Glutamatergic neuron (in vitro differentiated cells): ENCODE measurements around the gene CBLC. TPM values are rescaled to one million over a fixed set of nuclear protein-coding genes. Genes with fewer than 3 reads are reported as not detected.
"Not testable (repeated sequence)": the region's sequence is repeated elsewhere in the genome, so short reads cannot be mapped to it uniquely, and the experiment has no call there.

Source experiments
- DNase-seq: peaks from one replicate; pipeline ENCODE4 v3.0.0; 2022
- H3K27ac Mint-ChIP-seq: one replicate; pipeline ENCODE4 v1.8.0; 2020; ENCODE audit warnings: mild to moderate bottlenecking, mixed read lengths, inconsistent platforms; ENCODE audit not compliant: unreplicated experiment
- H3K27me3 Mint-ChIP-seq: one replicate; pipeline ENCODE4 v1.8.0; 2020; ENCODE audit warnings: mild to moderate bottlenecking, moderate library complexity, mixed read lengths, inconsistent platforms; ENCODE audit not compliant: unreplicated experiment
- H3K36me3 Mint-ChIP-seq: one replicate; pipeline ENCODE4 v1.8.0; 2020; ENCODE audit warnings: mild to moderate bottlenecking, mixed read lengths, inconsistent platforms; ENCODE audit not compliant: unreplicated experiment
- H3K4me1 Mint-ChIP-seq: one replicate; pipeline ENCODE4 v1.8.0; 2020; ENCODE audit warnings: mild to moderate bottlenecking, low read depth, mixed read lengths, inconsistent platforms; ENCODE audit not compliant: unreplicated experiment
- H3K4me3 Mint-ChIP-seq: one replicate; pipeline ENCODE4 v1.8.0; 2020; ENCODE audit warnings: mild to moderate bottlenecking, mixed read lengths, inconsistent platforms; ENCODE audit not compliant: unreplicated experiment
- H3K9me3 Mint-ChIP-seq: one replicate; pipeline ENCODE4 v1.8.0; 2020; ENCODE audit warnings: mild to moderate bottlenecking, moderate library complexity, mixed read lengths, inconsistent platforms; ENCODE audit not compliant: unreplicated experiment
- total RNA-seq: library from RNA; stranded (reverse); fragmentation: NEBNext Ultra II Directional; extraction: Animal tissue kit (Norgen Biotek cat#: 25700); gene quantifications from one replicate; pipeline ENCODE4 v1.2.1, GENCODE V29; 2021; ENCODE audit not compliant: unreplicated experiment
- TF ChIP-seq, protein P1 (sequence below): fragments of 200-600 bp; sonication (generic); IDR thresholded peaks from one replicate; pipeline ENCODE4 v1.5.0; 2021; ENCODE audit not compliant: partially characterized antibody, unreplicated experiment

The CBLC gene
- total RNA-seq, 1 donor from 2014 or later, result not detected

DNA sequence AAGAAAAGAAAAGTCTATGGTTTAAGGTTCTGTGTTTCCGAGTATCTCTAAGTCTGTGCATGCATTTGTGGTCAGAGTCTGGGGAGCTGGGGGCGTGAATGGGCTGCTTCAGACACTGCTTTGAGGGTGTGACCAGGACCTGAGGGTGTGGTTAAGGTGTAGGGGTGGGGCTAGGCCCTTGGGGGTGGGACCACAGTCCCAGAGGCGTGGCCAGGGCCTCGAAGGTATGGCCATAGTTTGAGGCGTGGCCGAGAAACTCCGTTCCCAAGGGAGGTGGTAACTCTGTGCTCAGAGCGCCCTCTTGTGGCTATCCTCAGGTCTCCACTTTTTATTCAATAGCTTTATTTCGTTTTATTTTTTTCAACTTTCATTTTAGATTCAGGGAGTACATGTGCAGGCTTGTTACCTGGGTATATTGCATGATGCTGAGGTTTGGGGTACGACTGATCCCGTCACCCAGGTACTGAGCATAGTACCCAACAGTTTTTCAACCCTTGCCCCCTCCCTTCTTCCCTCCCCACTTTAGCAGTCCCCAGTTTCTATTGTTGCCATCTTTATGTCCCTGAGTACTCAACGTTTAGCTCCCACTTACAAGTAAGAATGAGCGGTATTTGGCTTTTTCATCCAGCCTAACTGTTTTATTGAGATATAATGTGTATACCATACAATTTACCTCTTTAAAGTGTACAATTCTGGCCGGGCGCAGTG lies 7.0 kb upstream of the CBLC start:
- H3K4me1 Mint-ChIP-seq, result no peaks in the 10 kb centered on the region
- no peak overlapping the region for H3K4me3 Mint-ChIP-seq
- peaks cover 4% of the 10 kb centered on the region for H3K9me3 Mint-ChIP-seq
- no peaks in the 10 kb centered on the region for H3K36me3 Mint-ChIP-seq
- no peak overlapping the region for H3K27ac Mint-ChIP-seq
- DNase-seq, result peak; percentile 72
- TF ChIP-seq, protein P1, sequence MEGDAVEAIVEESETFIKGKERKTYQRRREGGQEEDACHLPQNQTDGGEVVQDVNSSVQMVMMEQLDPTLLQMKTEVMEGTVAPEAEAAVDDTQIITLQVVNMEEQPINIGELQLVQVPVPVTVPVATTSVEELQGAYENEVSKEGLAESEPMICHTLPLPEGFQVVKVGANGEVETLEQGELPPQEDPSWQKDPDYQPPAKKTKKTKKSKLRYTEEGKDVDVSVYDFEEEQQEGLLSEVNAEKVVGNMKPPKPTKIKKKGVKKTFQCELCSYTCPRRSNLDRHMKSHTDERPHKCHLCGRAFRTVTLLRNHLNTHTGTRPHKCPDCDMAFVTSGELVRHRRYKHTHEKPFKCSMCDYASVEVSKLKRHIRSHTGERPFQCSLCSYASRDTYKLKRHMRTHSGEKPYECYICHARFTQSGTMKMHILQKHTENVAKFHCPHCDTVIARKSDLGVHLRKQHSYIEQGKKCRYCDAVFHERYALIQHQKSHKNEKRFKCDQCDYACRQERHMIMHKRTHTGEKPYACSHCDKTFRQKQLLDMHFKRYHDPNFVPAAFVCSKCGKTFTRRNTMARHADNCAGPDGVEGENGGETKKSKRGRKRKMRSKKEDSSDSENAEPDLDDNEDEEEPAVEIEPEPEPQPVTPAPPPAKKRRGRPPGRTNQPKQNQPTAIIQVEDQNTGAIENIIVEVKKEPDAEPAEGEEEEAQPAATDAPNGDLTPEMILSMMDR, result peak; percentile 91
- peaks cover 4% of the 10 kb centered on the region for H3K27me3 Mint-ChIP-seq

DNA sequence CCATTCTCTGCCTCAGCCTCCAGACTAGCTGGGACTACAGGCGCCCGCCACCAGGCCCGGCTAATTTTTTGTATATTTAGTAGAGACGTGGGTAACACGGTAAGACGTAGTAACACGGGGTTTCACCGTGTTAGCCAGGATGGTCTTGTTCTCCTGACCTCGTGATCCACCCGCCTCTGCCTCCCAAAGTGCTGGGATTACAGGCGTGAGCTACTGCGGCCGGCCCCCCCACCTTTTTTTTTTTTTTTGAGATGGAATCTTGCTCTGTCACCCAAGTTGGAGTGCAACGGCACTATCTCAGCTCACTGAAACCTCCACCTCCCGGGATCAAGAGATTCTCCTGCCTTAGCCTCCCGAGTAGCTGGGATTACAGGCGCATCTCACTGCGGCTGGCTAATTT lies 5.5 kb upstream of the CBLC start:
- H3K4me1 Mint-ChIP-seq, H3K9me3 Mint-ChIP-seq, H3K36me3 Mint-ChIP-seq, H3K27me3 Mint-ChIP-seq, H3K27ac Mint-ChIP-seq, DNase-seq, H3K4me3 Mint-ChIP-seq: not testable (repeated sequence)

DNA sequence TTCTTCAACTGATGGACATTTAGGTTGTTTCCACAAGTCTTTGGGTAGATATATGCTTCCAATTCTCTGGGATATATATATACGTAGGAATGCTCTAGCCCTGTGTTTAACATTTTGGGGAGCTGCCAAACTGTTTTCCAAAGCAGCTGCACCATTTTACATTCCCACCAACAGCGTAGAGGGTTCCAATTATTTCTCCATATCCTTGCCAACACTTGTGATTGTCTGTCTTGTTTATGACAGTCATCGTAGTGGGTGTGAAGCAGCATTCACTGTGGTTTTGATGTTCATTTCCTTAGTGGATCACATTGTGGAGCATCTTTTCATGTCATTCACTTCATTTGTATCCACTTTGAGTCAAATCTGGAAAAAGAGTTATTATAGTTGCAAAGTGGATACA lies 4.7 kb upstream of the CBLC start:
- no peak for DNase-seq
- no peak overlapping the region for H3K27ac Mint-ChIP-seq
- H3K36me3 Mint-ChIP-seq, result no peaks in the 10 kb centered on the region
- H3K4me3 Mint-ChIP-seq, result no peak overlapping the region
- no peaks in the 10 kb centered on the region for H3K4me1 Mint-ChIP-seq
- TF ChIP-seq, protein P1, result no peak
- H3K9me3 Mint-ChIP-seq, result peaks cover 4% of the 10 kb centered on the region
- H3K27me3 Mint-ChIP-seq, result peaks cover 4% of the 10 kb centered on the region

DNA sequence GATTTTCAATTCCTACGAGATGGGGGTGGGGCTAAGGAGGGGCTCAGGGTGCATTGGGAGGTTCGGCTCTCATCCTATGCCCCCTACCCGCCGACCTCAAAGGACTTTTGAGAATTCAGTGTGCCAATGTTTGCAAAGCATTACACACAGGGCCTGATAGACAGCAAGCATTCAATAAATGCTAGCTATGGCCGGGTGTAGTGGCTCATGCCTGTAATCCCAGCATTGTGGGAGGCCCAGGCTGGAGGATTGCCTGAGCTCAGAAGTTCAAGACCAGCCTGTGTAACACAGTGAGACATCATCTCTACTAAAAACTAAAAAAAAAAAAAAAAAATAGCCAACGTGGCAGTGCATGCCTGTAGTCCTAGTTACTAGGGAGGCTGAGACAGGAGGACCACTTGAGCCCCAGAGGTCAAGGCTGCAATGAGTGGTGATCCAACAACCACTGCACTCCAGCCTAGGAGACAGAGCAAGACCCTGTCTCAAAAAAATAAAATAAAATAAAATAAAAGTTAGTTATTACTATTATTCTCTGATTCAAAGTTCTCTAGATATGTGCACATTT lies 1.9 kb upstream of the CBLC start:
- TF ChIP-seq, protein P1, result no peak
- DNase-seq, result no peak
- Mint-ChIP-seq H3K9me3 (no peaks in the 10 kb centered on the region), H3K4me1 (no peaks in the 10 kb centered on the region), H3K27me3 (peaks cover 3% of the 10 kb centered on the region), H3K4me3 (no peak overlapping the region), H3K36me3 (no peaks in the 10 kb centered on the region), H3K27ac (no peak overlapping the region)

DNA sequence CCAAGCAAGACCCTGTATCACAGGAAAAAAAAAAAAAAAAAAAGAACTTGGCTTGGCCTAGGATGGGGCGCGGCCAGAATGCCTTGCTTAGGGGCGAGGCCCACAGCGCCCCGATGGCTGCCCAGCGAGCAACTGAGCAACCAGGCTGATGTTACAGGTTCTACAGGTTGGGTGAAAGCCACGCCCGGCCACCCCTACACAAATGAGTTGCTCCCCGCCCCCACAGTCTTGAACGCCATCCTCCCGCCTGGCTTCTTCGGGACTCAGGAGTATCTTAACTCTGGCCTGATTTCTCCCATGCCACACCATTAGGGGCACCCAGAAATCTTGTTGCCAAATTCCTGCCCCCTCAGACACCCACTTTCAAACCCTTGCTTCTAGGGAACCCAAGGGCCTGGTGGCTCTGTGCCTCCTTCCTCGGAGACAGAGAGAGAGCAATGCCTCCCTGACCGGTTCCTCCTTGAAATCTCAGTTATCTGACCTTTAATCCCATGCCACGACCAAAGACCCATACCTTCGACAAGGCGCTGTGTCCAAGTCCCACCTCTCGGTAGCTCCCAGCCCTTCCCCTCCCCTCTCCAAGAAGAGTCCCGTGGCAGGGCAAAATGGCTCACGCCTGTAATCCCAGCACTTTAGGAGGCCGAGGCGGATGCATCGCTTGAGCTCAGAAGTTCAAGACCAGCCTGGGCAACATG lies 1.1 kb upstream of the CBLC start:
- no peak for DNase-seq
- no peak overlapping the region for H3K4me3 Mint-ChIP-seq
- no peaks in the 10 kb centered on the region for H3K4me1 Mint-ChIP-seq
- peaks cover 3% of the 10 kb centered on the region for H3K27me3 Mint-ChIP-seq
- H3K27ac Mint-ChIP-seq, result no peak overlapping the region
- TF ChIP-seq, protein P1, result no peak
- H3K36me3 Mint-ChIP-seq, result no peaks in the 10 kb centered on the region
- H3K9me3 Mint-ChIP-seq, result no peaks in the 10 kb centered on the region
